ENCODE measurements around the gene GAL.

GAL gene

GRCh38 chr11:68689737-68690625 lies 5.6 kb downstream of the GAL start:
- Histone ChIP-seq H3K9ac (ENCODE audit: low read length in 5 of 5) (no peak overlapping the region), H3K9me3 (ENCODE audit: control insufficient read depth in 5 of 5, low read length in 5 of 5) (no peaks in the 10 kb centered on the region), H3K4me1 (ENCODE audit: control insufficient read depth in 5 of 5, insufficient read depth in 5 of 5, low read length in 5 of 5) (peaks cover 0 to 8% (median 2%) of the 10 kb centered on the region in 5 donors), H3K27ac (ENCODE audit: low read depth, low read length) (no peak overlapping the region), H3K36me3 (ENCODE audit: control insufficient read depth in 5 of 5, insufficient read depth in 5 of 5, low read length in 5 of 5) (no peaks in the 10 kb centered on the region), H3K4me3 (ENCODE audit: low read depth in 1 of 5, low read length in 5 of 5) (no peak overlapping the region), H3K27me3 (ENCODE audit: control insufficient read depth in 5 of 5, insufficient read depth in 4 of 5, low read length in 5 of 5) (peaks cover 12 to 34% (median 26%) of the 10 kb centered on the region in 5 donors)

GRCh38 chr11:68690671-68691401 lies 6.5 kb downstream of the GAL start:
- Histone ChIP-seq H3K4me3 (ENCODE audit: low read depth in 1 of 5, low read length in 5 of 5) (no peak overlapping the region), H3K9ac (ENCODE audit: low read length in 5 of 5) (no peak overlapping the region), H3K27me3 (ENCODE audit: control insufficient read depth in 5 of 5, insufficient read depth in 4 of 5, low read length in 5 of 5) (peaks cover 6 to 26% (median 18%) of the 10 kb centered on the region in 5 donors), H3K9me3 (ENCODE audit: control insufficient read depth in 5 of 5, low read length in 5 of 5) (peaks cover 0 to 2% (median 0%) of the 10 kb centered on the region in 5 donors), H3K36me3 (ENCODE audit: control insufficient read depth in 5 of 5, insufficient read depth in 5 of 5, low read length in 5 of 5) (no peaks in the 10 kb centered on the region), H3K27ac (ENCODE audit: low read depth, low read length) (no peak overlapping the region), H3K4me1 (ENCODE audit: control insufficient read depth in 5 of 5, insufficient read depth in 5 of 5, low read length in 5 of 5) (peaks cover 0 to 7% (median 0%) of the 10 kb centered on the region in 5 donors)

- Histone ChIP-seq H3K9me3 (ENCODE audit: control insufficient read depth in 5 of 5, low read length in 5 of 5) (peaks cover 0 to 6% (median 2%) of the 10 kb centered on the region in 5 donors), H3K4me1 (ENCODE audit: control insufficient read depth in 5 of 5, insufficient read depth in 5 of 5, low read length in 5 of 5) (peaks cover 0 to 7% (median 0%) of the 10 kb centered on the region in 5 donors), H3K27me3 (ENCODE audit: control insufficient read depth in 5 of 5, insufficient read depth in 4 of 5, low read length in 5 of 5) (peaks cover 2 to 21% (median 12%) of the 10 kb centered on the region in 5 donors), H3K36me3 (ENCODE audit: control insufficient read depth in 5 of 5, insufficient read depth in 5 of 5, low read length in 5 of 5) (no peaks in the 10 kb centered on the region), H3K9ac (ENCODE audit: low read length in 5 of 5) (no peak overlapping the region), H3K4me3 (ENCODE audit: low read depth in 1 of 5, low read length in 5 of 5) (no peak overlapping the region), H3K27ac (ENCODE audit: low read depth, low read length) (no peak overlapping the region)
Observed at GRCh38 chr11:68691402-68691784, 7.0 kb downstream of the GAL start.

GRCh38 chr11:68692115-68692514 lies 7.8 kb downstream of the GAL start:
- Histone ChIP-seq H3K9ac (ENCODE audit: low read length in 5 of 5) (no peak overlapping the region), H3K4me3 (ENCODE audit: low read depth in 1 of 5, low read length in 5 of 5) (no peak overlapping the region), H3K4me1 (ENCODE audit: control insufficient read depth in 5 of 5, insufficient read depth in 5 of 5, low read length in 5 of 5) (peaks cover 0 to 7% (median 0%) of the 10 kb centered on the region in 5 donors), H3K27me3 (ENCODE audit: control insufficient read depth in 5 of 5, insufficient read depth in 4 of 5, low read length in 5 of 5) (peaks cover 2 to 17% (median 8%) of the 10 kb centered on the region in 5 donors), H3K36me3 (ENCODE audit: control insufficient read depth in 5 of 5, insufficient read depth in 5 of 5, low read length in 5 of 5) (no peaks in the 10 kb centered on the region), H3K9me3 (ENCODE audit: control insufficient read depth in 5 of 5, low read length in 5 of 5) (peaks cover 0 to 10% (median 3%) of the 10 kb centered on the region in 5 donors), H3K27ac (ENCODE audit: low read depth, low read length) (no peak overlapping the region)

GRCh38 chr11:68692871-68693483 lies 8.6 kb downstream of the GAL start:
- Histone ChIP-seq H3K9me3 (ENCODE audit: control insufficient read depth in 5 of 5, low read length in 5 of 5) (peaks cover 0 to 10% (median 3%) of the 10 kb centered on the region in 5 donors), H3K27ac (ENCODE audit: low read depth, low read length) (no peak overlapping the region), H3K4me1 (ENCODE audit: control insufficient read depth in 5 of 5, insufficient read depth in 5 of 5, low read length in 5 of 5) (no peaks in the 10 kb centered on the region), H3K36me3 (ENCODE audit: control insufficient read depth in 5 of 5, insufficient read depth in 5 of 5, low read length in 5 of 5) (no peaks in the 10 kb centered on the region), H3K9ac (ENCODE audit: low read length in 5 of 5) (no peak overlapping the region), H3K4me3 (ENCODE audit: low read depth in 1 of 5, low read length in 5 of 5) (no peak overlapping the region), H3K27me3 (ENCODE audit: control insufficient read depth in 5 of 5, insufficient read depth in 4 of 5, low read length in 5 of 5) (peaks cover 1 to 11% (median 4%) of the 10 kb centered on the region in 5 donors)

GRCh38 chr11:68693484-68693882 lies 9.1 kb downstream of the GAL start:
- no peaks in the 10 kb centered on the region for H3K36me3 ChIP-seq (ENCODE audit: control insufficient read depth in 5 of 5, insufficient read depth in 5 of 5, low read length in 5 of 5)
- no peak overlapping the region for H3K9ac ChIP-seq (ENCODE audit: low read length in 5 of 5)
- no peak overlapping the region for H3K27ac ChIP-seq (ENCODE audit: low read depth, low read length)
- H3K4me1 ChIP-seq (ENCODE audit: control insufficient read depth in 5 of 5, insufficient read depth in 5 of 5, low read length in 5 of 5): no peaks in the 10 kb centered on the region
- H3K4me3 ChIP-seq (ENCODE audit: low read depth in 1 of 5, low read length in 5 of 5): no peak overlapping the region
- H3K27me3 ChIP-seq (ENCODE audit: control insufficient read depth in 5 of 5, insufficient read depth in 4 of 5, low read length in 5 of 5): peaks cover 0 to 11% (median 4%) of the 10 kb centered on the region in 5 donors
- peaks cover 0 to 10% (median 3%) of the 10 kb centered on the region in 5 donors for H3K9me3 ChIP-seq (ENCODE audit: control insufficient read depth in 5 of 5, low read length in 5 of 5)

GRCh38 chr11:68694431-68695297 lies 10.3 kb downstream of the GAL start:
- Histone ChIP-seq H3K27me3 (ENCODE audit: control insufficient read depth in 5 of 5, insufficient read depth in 4 of 5, low read length in 5 of 5) (peaks cover 0 to 10% (median 4%) of the 10 kb centered on the region in 5 donors), H3K9me3 (ENCODE audit: control insufficient read depth in 5 of 5, low read length in 5 of 5) (peaks cover 0 to 19% (median 3%) of the 10 kb centered on the region in 5 donors), H3K4me1 (ENCODE audit: control insufficient read depth in 5 of 5, insufficient read depth in 5 of 5, low read length in 5 of 5) (no peaks in the 10 kb centered on the region), H3K27ac (ENCODE audit: low read depth, low read length) (no peak overlapping the region), H3K9ac (ENCODE audit: low read length in 5 of 5) (no peak overlapping the region), H3K36me3 (ENCODE audit: control insufficient read depth in 5 of 5, insufficient read depth in 5 of 5, low read length in 5 of 5) (no peaks in the 10 kb centered on the region), H3K4me3 (ENCODE audit: low read depth in 1 of 5, low read length in 5 of 5) (no peak overlapping the region)

GRCh38 chr11:68695531-68695930 lies 11.2 kb downstream of the GAL start:
- Histone ChIP-seq H3K36me3 (ENCODE audit: control insufficient read depth in 5 of 5, insufficient read depth in 5 of 5, low read length in 5 of 5) (no peaks in the 10 kb centered on the region), H3K27ac (ENCODE audit: low read depth, low read length) (no peak overlapping the region), H3K27me3 (ENCODE audit: control insufficient read depth in 5 of 5, insufficient read depth in 4 of 5, low read length in 5 of 5) (peaks cover 0 to 10% (median 0%) of the 10 kb centered on the region in 5 donors)

GRCh38 chr11:68698993-68699392 lies 14.6 kb downstream of the GAL start:
- Histone ChIP-seq H3K27ac (ENCODE audit: low read depth, low read length) (no peak overlapping the region), H3K9ac (ENCODE audit: low read length in 5 of 5) (no peak overlapping the region), H3K4me3 (ENCODE audit: low read depth in 1 of 5, low read length in 5 of 5) (no peak overlapping the region), H3K27me3 (ENCODE audit: control insufficient read depth in 5 of 5, insufficient read depth in 4 of 5, low read length in 5 of 5) (peaks cover 0 to 3% (median 0%) of the 10 kb centered on the region in 5 donors), H3K9me3 (ENCODE audit: control insufficient read depth in 5 of 5, low read length in 5 of 5) (peaks cover 0 to 19% (median 3%) of the 10 kb centered on the region in 5 donors), H3K36me3 (ENCODE audit: control insufficient read depth in 5 of 5, insufficient read depth in 5 of 5, low read length in 5 of 5) (no peaks in the 10 kb centered on the region), H3K4me1 (ENCODE audit: control insufficient read depth in 5 of 5, insufficient read depth in 5 of 5, low read length in 5 of 5) (no peaks in the 10 kb centered on the region)

More at GRCh38 chr11:68695531-68695930, 11.2 kb downstream of the GAL start:
- no peak overlapping the region for H3K9ac ChIP-seq (ENCODE audit: low read length in 5 of 5)
- H3K4me1 ChIP-seq (ENCODE audit: control insufficient read depth in 5 of 5, insufficient read depth in 5 of 5, low read length in 5 of 5): no peaks in the 10 kb centered on the region
- H3K9me3 ChIP-seq (ENCODE audit: control insufficient read depth in 5 of 5, low read length in 5 of 5): peaks cover 0 to 19% (median 3%) of the 10 kb centered on the region in 5 donors
- H3K4me3 ChIP-seq (ENCODE audit: low read depth in 1 of 5, low read length in 5 of 5): no peak overlapping the region
